GM23248 (cell line): ENCODE data around the gene ANO1.

Source experiments
- EZH2 ChIP-seq: fragments of 200-600 bp; sonication (generic); IDR thresholded peaks from 2 replicates; pipeline ENCODE4 v1.6.1; 2018; ENCODE audit warnings: antibody characterized with exemption, mild to moderate bottlenecking; ENCODE audit not compliant: insufficient read depth, poor library complexity, severe bottlenecking
- EZH2phosphoT487 ChIP-seq: fragments of 200-600 bp; sonication (generic); IDR thresholded peaks from 2 replicates; pipeline ENCODE4 v1.6.1; 2018; ENCODE audit warnings: antibody characterized with exemption, moderate library complexity, mild to moderate bottlenecking, low read depth; ENCODE audit not compliant: insufficient read depth

DNA sequence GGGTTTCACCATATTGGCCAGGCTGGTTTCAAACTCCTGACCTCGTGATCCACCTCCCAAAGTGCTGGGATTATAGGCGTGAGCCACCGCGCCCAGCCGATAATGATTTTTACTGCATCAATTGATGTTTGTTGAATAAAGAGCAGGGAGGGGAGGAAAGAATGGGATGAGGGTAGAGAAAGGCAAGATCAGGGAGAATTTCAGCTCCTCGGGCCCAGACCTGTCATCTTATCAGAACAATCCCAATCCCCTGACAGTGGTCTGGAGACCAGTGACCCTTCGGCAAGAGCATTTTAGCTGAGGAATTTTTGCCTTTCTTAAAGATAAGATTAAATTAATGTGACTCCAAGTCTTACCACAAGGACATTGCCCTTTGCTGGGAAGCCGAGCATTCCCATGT, 15.0 kb upstream of the ANO1 start:
- no peak for TF ChIP-seq EZH2
- TF ChIP-seq EZH2phosphoT487, result no peak
